Measurements from ENCODE around the gene LORICRIN. TPM values are rescaled to one million over a fixed set of nuclear protein-coding genes. Genes with fewer than 3 reads are reported as not detected.

The LORICRIN gene
- total RNA-seq, 1 experiment from 2014 or later: not detected

DNA sequence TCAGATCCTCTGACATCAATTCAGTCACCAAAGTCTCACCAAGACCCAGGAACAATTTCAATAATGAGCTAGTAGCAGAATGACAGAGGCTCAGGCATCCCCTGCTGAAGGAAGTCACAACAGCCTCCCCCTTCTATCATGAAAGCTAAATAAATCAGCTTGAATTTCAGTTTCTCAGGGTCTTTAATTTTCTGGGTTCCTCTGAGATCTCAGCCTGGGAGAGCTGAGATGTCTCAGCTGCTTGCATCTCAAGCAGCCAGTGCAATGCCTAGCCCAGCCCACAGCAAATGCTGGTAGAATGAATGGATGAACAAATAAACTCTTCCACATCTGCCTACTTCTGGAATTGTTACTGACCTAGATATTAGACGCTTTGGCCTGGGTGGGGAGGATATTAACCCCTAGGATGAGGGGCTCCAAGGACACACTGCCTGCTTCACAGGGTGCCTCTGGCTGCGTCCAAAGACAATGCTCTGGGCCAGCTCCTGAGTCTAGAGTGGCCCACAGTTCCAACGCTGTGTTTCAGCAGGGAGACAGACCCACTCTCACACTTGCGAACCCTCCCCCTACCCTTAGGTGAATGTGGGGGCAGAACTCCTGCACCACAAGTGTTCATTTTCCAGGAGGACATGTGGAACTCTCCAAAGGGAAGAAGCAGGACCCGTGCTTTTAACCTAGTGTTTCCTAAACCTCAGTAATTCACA is 11.2 kb upstream of the LORICRIN start:
- DNase-seq (ENCODE audit: low spot score): no peak

DNA sequence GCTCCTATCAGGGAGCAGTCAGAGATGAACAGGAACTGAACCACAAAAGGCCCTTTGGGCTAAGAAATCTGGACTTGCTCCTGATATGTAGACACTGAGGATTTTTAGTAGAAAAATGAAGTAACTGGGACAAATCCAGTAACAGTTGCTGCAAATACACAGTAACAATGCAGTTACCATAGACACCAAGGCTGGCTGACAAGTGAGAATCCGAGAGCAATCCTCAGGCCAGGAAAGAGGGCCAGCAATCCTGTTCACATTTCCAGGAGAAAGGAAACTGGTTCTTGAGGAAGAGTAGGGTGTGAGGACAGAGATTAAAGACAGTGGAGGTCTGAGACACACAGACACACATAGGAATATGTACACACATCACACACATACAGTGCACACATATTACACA is 9.3 kb upstream of the LORICRIN start:
- no peak for DNase-seq (ENCODE audit: low spot score)

DNA sequence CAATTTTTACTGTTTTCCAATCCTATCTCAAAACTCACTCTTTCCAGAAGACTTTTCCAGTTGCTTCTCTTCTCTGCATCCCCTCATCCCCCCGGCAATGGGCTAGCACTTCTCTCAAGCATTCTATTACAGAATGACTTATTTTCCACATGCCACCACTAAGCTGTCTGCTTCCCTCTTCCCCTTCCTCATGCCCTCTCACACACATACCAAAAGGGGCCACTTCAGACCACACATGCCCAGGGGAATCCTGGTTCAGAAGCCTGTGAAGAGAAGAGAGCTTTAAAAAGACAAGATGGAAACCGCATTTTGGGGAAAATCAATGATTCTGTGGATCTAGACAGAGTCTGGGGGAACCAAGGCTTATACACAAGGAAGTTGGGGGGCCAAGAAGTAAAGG is 8.4 kb upstream of the LORICRIN start:
- DNase-seq (ENCODE audit: low spot score): no peak

DNA sequence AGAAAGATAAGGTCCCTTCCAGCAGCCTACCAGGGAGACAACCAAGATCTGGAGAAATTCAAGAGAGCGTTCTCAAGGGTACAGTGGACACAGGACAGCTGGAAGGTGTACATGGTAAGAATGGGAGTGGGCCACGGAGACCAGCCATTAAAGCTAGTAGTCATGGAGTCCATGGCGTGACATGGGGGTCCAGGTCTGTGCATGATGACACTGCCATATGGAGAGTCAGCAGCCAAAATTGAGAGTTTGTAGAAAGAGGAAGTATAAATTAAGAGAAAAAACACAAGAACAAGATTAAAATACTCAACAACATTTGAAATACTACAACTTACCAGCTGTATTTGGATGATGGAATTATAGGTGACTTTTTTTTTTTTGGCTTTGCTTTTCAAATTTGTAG is 7.9 kb upstream of the LORICRIN start:
- no peak for DNase-seq (ENCODE audit: low spot score)

DNA sequence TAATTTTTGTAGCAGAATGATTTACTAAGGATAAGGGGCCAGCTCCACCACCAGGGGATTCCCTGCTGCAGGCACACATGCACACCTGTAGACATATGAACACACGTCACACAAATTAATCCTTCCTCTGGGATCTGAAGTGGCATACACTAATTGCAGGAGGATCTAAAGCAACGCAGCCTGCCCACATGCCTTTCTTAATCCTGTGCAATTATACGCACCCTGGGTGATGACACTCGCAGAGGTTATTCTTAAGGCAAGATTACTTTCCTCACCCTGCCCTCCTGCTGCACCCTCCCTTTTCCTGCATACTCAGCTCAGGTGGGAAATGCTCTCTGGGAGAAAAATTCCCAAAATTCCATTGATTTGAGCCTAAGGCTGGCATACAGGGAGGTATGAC is 7.5 kb upstream of the LORICRIN start:
- DNase-seq (ENCODE audit: low spot score): no peak

DNA sequence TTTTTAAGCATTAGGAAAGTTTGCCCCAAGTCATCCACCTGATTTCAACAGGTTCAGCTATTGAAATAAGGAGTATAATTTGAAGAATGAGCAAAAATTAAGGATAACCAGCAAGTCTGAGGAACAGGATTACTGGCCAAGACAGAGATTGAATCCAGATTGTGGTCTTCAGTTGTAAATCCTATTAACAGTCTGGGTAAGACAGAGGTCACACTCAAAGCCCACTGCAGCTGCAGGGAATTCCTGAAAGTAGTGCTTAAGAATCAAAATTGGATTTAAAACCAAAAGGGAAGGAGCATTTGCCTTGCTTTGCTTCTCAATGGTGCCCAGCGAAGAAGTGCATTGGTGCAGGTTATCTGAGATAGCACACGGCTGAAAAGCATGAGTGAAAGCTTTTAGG is 6.4 kb upstream of the LORICRIN start:
- DNase-seq (ENCODE audit: low spot score): no peak

DNA sequence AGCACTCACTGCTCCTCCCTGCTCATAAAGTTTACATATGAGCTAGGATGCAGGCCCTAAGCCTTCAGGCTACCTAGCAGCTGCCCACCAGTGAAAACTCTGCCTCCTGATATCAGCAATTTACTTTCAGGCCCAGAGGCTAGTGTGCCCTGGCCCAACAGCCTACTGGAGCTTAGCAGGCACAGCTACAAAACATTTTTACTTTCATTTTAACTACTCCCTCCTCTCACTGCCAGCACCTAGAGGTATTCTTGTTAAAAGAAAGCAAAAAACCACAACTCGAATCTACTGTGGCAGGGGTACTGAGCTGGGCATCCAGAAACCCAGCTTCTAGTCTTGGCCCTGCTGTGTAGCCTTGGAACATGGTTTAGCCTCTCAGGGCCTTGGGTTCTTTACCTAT is 5.8 kb upstream of the LORICRIN start:
- no peak for DNase-seq (ENCODE audit: low spot score)

DNA sequence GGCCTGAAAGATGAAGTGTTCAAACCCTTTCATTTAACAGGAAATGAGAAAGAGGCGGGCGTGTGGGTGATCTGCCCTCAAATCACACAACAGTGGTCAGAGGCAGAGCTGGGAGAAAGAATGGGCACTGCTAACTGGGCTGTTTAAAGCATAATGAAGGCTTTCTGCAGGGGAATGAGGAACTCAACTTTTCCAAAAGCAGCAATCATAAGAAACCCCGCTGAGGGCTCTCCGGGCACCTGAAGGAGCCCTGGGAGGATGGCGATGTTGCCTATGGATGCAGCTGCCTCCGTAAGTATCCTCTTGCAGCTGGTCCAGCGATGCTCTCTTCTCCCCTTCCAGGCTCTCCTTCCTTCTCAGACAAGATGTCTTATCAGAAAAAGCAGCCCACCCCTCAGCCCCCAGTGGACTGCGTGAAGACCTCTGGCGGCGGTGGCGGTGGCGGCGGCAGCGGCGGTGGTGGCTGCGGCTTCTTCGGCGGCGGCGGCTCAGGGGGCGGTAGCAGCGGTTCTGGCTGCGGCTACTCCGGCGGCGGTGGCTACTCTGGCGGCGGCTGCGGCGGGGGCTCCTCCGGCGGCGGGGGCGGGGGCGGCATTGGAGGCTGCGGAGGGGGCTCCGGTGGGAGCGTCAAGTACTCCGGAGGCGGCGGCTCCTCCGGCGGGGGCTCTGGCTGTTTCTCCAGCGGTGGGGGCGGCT is 1.2 kb downstream of the LORICRIN start:
- DNase-seq (ENCODE audit: low spot score): no peak

DNA sequence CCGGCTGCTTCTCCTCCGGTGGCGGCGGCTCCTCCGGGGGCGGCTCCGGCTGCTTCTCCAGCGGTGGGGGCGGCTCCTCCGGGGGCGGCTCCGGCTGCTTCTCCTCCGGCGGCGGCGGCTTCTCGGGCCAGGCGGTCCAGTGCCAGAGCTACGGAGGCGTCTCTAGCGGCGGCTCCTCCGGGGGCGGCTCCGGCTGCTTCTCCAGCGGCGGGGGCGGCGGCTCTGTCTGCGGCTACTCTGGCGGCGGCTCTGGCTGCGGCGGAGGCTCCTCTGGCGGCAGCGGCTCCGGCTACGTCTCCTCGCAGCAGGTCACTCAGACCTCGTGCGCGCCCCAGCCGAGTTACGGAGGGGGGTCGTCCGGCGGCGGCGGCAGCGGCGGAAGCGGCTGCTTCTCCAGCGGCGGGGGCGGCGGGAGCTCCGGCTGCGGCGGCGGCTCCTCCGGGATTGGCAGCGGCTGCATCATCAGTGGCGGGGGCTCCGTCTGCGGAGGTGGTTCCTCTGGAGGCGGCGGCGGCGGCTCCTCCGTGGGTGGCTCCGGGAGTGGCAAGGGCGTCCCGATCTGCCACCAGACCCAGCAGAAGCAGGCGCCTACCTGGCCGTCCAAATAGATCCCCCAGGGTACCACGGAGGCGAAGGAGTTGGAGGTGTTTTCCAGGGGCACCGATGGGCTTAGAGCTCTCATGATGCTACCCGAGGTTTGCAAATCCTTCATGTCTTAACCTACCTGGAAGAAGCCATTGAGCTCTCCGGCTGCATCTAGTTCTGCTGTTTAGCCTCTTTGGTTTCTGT is 2.0 kb downstream of the LORICRIN start:
- DNase-seq (ENCODE audit: low spot score): no peak

DNA sequence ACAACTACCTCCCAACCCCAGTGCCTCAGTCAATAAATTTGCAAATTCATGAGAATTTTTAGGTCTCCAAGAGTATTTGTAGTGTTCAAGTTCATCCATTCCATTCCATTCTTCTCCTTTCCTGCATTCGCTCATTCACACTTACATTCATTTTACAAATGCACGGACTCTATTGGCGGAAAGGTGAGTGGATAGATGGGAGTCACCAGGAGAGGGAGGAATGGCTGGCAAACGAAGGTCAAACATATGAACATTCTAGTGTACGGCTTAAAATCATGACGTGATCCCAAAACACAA is 2.5 kb downstream of the LORICRIN start:
- DNase-seq (ENCODE audit: low spot score): no peak

DNA sequence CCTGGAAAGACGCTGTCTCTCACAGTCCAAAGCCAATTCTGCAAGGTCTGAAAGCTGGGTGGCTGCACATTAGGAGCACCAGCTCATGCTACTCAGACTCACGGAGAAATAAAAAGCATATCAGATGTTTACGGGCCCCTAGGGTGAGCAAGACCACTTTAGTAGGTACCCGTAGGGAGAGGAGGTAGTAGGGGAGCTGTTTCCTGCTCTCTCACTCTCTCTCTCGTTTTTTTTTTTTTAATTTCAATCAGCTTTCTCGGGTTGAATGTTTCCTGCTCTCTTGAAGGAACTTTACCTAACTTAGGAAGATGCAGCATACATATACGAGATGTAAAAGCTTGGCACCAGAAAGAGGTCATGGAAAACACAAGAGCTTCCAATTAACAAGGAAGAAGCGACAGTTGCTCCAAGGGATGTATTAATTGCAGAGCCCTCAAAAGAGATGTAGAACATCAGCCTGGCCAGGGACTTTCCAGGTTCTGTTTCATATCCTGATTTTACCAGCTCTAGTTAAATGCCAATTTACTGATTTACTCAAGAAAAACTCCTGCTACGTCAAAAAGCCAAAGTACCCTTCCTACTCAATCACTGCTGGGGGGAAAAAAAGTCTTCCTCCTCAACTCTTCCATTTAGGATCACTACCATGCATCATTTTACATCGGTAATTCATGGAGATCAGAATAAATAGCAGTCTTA is 3.1 kb downstream of the LORICRIN start:
- DNase-seq (ENCODE audit: low spot score): no peak

DNA sequence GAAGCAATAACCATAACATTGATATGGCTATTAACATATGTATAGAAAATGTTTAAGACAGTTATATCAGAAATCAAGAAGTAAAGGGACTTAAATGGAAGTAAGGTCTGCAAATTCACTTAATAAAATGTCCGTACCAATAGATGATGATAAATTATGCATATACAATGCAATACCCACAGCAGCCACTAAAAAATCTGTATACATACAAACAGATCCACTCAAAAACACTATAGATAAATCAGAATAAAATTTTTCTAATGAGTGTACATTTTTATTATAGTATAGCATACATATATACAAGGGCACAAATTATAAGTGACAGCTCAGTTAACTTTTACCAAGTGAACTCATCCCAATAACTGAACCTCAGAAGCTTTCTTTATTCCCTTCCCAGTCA is 6.0 kb downstream of the LORICRIN start:
- no peak for DNase-seq (ENCODE audit: low spot score)

DNA sequence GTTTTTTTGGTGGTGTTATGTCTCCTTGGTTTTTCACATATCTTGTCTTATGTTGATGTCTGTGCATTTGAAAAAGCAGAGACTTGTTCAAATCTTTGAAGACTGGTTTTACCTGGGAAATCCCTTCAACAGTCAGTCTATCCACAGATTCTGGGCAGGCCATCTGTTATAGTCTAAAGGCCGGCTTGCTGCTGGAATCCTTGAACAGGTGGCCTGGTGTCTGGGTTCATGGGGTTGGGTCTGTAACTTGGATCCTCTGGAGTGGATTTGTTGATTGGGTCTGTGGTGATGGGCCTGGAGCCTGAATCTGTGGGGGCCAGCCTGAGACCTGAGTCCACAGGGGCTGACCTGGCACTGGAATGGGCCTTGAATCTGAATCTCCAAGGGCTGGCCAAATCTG is 12.2 kb downstream of the LORICRIN start:
- DNase-seq (ENCODE audit: low spot score): no peak

DNA sequence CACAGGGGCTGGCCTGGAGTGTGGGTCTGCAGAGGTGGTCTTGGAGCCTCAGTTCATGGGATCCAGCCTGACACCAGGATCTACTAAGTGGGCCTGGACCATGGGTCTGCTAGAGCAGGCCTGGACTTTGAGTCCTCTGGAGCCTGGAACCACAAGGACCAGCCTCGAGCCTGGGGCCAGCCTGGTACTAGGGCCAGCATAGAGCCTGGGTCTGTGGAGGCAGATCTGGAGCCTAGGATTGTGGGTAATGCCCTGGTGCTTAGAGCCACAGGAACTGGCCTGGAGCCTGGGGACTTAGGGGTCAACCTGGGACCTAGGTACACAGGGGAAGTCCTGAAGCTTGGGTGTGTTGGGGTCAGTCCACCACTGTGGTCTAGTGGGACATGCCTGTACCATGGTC is 12.7 kb downstream of the LORICRIN start:
- no peak for DNase-seq (ENCODE audit: low spot score)

DNA sequence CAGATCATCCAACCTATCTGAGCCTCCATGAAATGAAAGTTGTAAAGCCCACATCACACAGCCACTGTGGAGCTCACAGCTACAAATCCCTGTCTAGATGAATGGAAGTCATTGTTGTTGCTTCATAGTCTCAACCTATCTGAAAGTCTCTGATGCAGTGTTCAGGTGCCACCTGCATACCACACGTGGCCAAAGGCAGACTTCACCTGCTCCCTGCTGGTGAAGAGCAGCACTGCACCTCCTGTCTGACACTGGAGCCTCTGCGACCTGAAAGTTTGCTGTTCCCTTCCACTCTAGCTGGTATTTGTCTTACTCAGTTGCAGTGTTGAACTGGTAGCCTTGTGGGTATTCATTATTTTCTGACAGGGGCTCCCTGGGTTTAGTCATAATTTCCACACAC is 18.4 kb downstream of the LORICRIN start:
- DNase-seq (ENCODE audit: low spot score): peak; percentile 70

DNA sequence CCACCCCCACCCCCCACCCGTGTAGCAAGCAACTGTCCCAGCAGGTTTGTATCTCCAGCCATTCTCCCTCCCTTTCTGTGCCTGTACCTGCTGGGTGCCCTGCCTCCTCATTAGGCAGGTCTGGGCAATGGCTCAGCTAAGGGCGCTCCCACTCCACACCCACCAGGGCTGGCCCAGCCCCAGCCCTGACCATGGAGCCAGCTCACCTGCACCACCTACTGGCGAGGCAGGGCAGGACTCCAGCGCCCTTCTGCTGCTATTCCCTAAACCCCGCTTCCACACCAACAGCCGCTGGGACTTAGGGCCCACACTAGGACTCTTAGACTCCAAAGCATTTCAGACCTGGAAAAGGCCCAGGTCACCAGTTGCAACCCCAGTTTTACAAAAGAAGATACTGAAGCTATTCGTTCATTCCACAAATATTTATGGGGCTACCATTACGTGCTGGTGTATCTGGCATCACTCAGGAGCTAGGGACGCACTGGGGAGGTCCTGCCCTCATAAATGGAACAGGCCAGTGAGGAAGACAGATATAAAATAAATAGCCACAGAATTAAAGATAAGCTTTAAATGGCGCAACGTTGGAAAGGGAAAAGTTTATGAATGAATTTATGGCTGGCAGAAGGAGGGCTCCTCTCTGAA is 29.3 kb downstream of the LORICRIN start:
- peak; percentile 48 for DNase-seq (ENCODE audit: low spot score)

DNA sequence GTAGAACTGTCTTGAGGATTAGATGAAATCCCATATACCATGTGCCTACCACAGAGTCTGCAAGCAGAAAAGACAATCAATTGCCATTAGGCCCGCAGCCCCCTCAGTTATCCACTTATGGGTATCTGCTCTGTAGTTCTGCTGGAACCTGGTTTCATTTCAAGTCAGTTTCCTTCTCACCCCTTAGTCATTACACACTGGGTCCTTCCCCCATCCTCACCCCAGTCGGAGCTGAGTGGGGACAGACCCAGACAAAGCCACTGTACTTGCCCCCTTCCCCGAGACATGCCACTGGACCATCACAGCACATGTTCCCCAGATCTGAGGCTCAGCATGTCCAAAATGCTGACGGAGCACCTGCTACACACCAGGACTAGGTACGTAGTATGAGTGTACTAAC is 32.0 kb downstream of the LORICRIN start:
- no peak for DNase-seq (ENCODE audit: low spot score)

DNA sequence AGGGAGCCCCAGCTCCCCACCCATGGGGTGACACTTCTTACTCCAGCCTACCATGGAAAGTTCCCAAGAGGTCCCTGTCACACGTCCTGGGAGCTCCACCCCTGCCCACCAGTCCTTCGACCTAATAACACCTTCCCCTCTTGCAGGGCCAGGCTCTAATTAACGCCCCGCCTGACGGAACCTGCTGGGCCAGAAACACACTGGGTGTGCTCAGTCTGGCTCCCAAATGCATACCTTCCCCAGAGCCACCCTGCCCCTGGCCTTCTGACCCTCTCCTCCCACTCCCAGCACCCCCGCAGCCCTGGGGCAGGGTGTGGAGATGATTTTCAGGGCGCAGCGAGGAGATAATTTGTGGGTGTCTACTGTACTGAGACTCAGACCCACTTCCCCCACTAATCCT is 32.7 kb downstream of the LORICRIN start:
- DNase-seq (ENCODE audit: low spot score): no peak

DNA sequence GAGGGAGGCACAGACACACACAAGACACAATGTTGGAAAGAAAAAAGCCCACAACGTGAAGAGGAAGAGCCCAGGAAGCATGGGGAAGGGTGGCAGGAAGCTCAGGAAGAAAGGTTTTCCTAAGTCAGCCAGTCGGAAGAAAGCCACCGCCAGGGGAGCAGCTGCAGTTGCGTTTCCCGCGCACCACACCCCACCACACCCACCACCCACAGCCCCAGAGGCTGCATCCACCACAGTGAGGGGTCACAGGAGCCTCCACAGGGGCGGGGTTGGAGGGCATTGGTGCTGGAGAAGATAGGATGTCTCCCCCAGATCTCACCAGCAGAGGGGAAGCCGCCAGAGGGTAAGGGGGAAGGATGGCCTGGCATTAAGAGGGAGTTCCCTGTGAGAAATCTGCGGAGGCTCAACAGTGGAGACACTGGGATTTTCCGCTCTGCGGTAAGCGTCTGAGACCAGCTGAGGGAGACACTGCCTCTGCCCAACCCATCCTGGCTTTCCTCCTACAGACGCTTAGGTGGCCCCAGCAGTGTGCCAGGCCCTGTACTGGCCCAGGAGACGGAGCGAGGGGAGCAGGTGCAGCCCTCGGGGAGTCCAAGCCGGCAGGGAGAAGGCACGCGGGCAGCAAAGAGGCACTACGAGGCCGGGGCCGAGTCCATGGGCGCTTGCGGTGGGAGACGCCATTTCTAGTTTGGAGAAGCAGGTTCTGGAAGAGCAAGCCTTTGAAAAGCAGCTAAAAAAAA is 33.4 kb downstream of the LORICRIN start:
- DNase-seq (ENCODE audit: low spot score): no peak

DNA sequence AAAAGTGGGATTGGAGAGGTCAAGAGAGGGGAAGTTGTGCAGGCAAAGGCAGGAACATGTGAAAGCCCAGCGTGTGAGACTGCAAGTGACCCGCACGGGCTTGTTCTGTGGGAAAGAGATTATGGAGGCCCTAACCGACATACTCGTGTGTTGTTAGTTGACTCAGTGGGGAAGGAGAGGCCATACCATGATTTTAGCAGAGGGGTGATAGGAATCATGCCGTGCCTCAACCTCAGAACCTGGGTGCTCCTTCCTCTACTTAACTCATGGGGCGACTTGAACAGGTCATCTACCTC is 33.9 kb downstream of the LORICRIN start:
- no peak for DNase-seq (ENCODE audit: low spot score)

DNA sequence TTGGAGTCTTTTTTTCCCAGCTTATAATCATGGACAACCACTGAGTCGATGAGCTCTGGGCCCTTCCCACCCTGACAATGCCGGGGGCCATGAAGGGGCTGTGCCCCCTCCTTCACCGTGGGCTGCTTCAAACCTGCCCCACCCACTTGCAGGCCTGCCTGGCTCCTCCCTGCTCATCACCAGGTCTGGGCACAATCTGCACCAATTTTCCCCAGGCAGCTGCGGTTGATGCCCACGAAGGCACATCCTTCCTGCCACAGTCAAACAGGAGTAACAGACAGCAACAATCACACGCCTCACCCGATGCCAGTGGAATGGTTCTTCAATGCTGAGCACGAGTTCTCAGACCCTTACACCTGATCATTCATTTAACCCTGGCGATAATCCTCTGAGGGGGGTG is 34.4 kb downstream of the LORICRIN start:
- no peak for DNase-seq (ENCODE audit: low spot score)

All from HT-29 (cell line).